A673 (cell line): ENCODE results near the gene ADRA2C. TPM values are rescaled to one million over a fixed set of nuclear protein-coding genes. Genes with fewer than 3 reads are reported as not detected.

ENCODE experiments used
- BruUV-seq: library from RNA; stranded (reverse); fragments of 400-500 nt; replicated peaks from 2 replicates; lab custom pipeline; 2021; lab: Mats Ljungman, UMichigan
- CTCF ChIA-PET: fragments of 300-600 bp; sonication (Branson Sonifier 250); formaldehyde crosslinking; loops from one replicate; lab custom pipeline; 2022; ENCODE audit warnings: antibody characterized with exemption; lab: Charles Lee
- POLR2A ChIA-PET: fragments of 300-600 bp; sonication (Branson Sonifier 250); formaldehyde crosslinking; loops from one replicate; lab custom pipeline; 2022; ENCODE audit warnings: antibody characterized with exemption; ENCODE audit not compliant: low non-redundant PET; lab: Charles Lee
- DNase-seq: peaks from one replicate; pipeline ENCODE4 v3.0.0-alpha.2; 2015; ENCODE audit warnings: low spot score
- H3K27ac ChIP-seq: fragments of 200-600 bp; sonication (generic); 2 replicates; pipeline ENCODE4 v1.5.1; 2016; ENCODE audit warnings: mixed run types, low read depth, mild to moderate bottlenecking, mixed read lengths, antibody characterized with exemption, low read length; ENCODE audit not compliant: poor library complexity, severe bottlenecking
- H3K27me3 ChIP-seq: fragments of 200-600 bp; sonication (generic); replicated peaks from 2 replicates; pipeline ENCODE4 v1.6.1; 2017; ENCODE audit warnings: mixed run types, low read depth, mild to moderate bottlenecking, mixed read lengths, antibody characterized with exemption, low read length; ENCODE audit not compliant: insufficient read depth, poor library complexity
- H3K36me3 ChIP-seq: fragments of 200-600 bp; sonication (generic); 2 replicates; pipeline ENCODE4 v1.6.1; 2016; ENCODE audit warnings: mixed run types, mild to moderate bottlenecking, mixed read lengths, antibody characterized with exemption, low read length; ENCODE audit not compliant: insufficient read depth, poor library complexity, severe bottlenecking
- H3K4me1 ChIP-seq: fragments of 200-600 bp; sonication (generic); 2 replicates; pipeline ENCODE4 v1.6.1; 2017; ENCODE audit warnings: mixed run types, mild to moderate bottlenecking, mixed read lengths, antibody characterized with exemption, low read length; ENCODE audit not compliant: insufficient read depth, poor library complexity, severe bottlenecking
- H3K4me3 ChIP-seq: fragments of 200-600 bp; sonication (generic); 2 replicates; pipeline ENCODE4 v1.5.1; 2016; ENCODE audit warnings: low read depth, mixed run types, mild to moderate bottlenecking, mixed read lengths, low read length; ENCODE audit not compliant: poor library complexity, severe bottlenecking
- H3K9me3 ChIP-seq: fragments of 200-600 bp; sonication (generic); 2 replicates; pipeline ENCODE4 v1.6.1; 2016; ENCODE audit warnings: mixed run types, low read depth, mild to moderate bottlenecking, mixed read lengths, antibody characterized with exemption, low read length; ENCODE audit not compliant: poor library complexity, severe bottlenecking
- EZH2 ChIP-seq: fragments of 200-600 bp; sonication (generic); IDR thresholded peaks from 2 replicates; pipeline ENCODE4 v1.6.1; 2017; ENCODE audit warnings: borderline replicate concordance, low read depth, mild to moderate bottlenecking, mixed read lengths, antibody characterized with exemption, low read length; ENCODE audit not compliant: poor library complexity, severe bottlenecking
- intact Hi-C: fragments of 100-400 bp; cut with micrococcal nuclease; formaldehyde crosslinking; loops from one replicate; pipeline ENCODE4 v1.10.0; 2022; ENCODE audit not compliant: unreplicated experiment
- total RNA-seq: library from RNA; stranded (reverse); gene quantifications from 2 replicates; pipeline ENCODE4 v1.2.3, GENCODE V29; 2021
- TF ChIP-seq, protein P1 (sequence below): fragments of 300-800, 200-600 bp; sonication (generic); conservative IDR thresholded peaks from 2 replicates; pipeline ENCODE4 v1.5.1; 2017; ENCODE audit warnings: low read depth, mild to moderate bottlenecking, antibody characterized with exemption, low read length, moderate library complexity, mixed read lengths

The ADRA2C gene
- total RNA-seq, 1 experiment from 2014 or later: 14.8 TPM

- H3K4me1 ChIP-seq: peaks cover 19% of the 10 kb centered on the region
- ChIA-PET CTCF (no interaction called here), POLR2A (no interaction called here)
- no peak for DNase-seq
- H3K9me3 ChIP-seq: peaks cover 5% of the 10 kb centered on the region
- H3K27ac ChIP-seq: no peak overlapping the region
- TF ChIP-seq, protein P1, sequence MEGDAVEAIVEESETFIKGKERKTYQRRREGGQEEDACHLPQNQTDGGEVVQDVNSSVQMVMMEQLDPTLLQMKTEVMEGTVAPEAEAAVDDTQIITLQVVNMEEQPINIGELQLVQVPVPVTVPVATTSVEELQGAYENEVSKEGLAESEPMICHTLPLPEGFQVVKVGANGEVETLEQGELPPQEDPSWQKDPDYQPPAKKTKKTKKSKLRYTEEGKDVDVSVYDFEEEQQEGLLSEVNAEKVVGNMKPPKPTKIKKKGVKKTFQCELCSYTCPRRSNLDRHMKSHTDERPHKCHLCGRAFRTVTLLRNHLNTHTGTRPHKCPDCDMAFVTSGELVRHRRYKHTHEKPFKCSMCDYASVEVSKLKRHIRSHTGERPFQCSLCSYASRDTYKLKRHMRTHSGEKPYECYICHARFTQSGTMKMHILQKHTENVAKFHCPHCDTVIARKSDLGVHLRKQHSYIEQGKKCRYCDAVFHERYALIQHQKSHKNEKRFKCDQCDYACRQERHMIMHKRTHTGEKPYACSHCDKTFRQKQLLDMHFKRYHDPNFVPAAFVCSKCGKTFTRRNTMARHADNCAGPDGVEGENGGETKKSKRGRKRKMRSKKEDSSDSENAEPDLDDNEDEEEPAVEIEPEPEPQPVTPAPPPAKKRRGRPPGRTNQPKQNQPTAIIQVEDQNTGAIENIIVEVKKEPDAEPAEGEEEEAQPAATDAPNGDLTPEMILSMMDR: no peak
- no peak for TF ChIP-seq EZH2
- no peaks in the 10 kb centered on the region for H3K36me3 ChIP-seq
- no peak overlapping the region for H3K4me3 ChIP-seq
- no peaks in the 10 kb centered on the region for H3K27me3 ChIP-seq
- intact Hi-C loops: no loop called here
- BruUV-seq: no TSS peak
These were observed 43.5 kb upstream of the ADRA2C start for GRCh38 chr4:3722446-3723231.

DNA sequence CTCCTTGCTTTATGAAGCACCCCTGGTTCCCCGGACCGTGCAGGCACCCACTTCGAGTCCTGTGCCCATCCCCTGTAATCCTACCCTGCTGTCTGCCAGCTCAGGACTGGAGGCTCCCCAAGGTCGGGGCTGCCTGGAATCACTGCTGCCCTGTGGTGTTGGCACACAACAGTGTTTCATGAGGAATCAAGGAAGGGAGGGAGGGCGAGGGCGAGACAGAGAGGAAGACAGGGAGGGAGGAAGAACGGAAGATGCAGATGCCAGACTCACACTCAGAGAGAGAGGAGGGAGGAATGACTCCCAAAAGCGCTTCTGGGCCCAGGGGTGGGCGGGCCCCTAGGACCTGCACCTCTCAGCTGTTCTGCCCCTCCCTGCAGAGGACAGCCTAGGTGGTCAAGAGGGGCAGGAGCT lies 42.9 kb upstream of the ADRA2C start:
- Histone ChIP-seq H3K4me1 (peaks cover 25% of the 10 kb centered on the region), H3K9me3 (peaks cover 4% of the 10 kb centered on the region), H3K4me3 (no peak overlapping the region), H3K27ac (no peak overlapping the region), H3K27me3 (no peaks in the 10 kb centered on the region), H3K36me3 (no peaks in the 10 kb centered on the region)
- intact Hi-C loops: no loop called here
- no peak for TF ChIP-seq EZH2
- TF ChIP-seq, protein P1: no peak
- ChIA-PET CTCF (no interaction called here), POLR2A (no interaction called here)
- DNase-seq: no peak
- BruUV-seq: no TSS peak

GRCh38 chr4:3724319-3725231 lies 41.6 kb upstream of the ADRA2C start:
- Histone ChIP-seq H3K27me3 (no peaks in the 10 kb centered on the region), H3K4me1 (peaks cover 26% of the 10 kb centered on the region), H3K9me3 (no peaks in the 10 kb centered on the region), H3K27ac (no peak overlapping the region), H3K4me3 (peak overlapping the region; percentile 12), H3K36me3 (no peaks in the 10 kb centered on the region)
- ChIA-PET CTCF (no interaction called here), POLR2A (no interaction called here)
- peak; percentile 64 for DNase-seq
- TF ChIP-seq EZH2: no peak
- TF ChIP-seq, protein P1: no peak
- intact Hi-C loops: no loop called here
- no TSS peak for BruUV-seq
